Endometrial microvascular endothelial cells (primary cell): Measurements from ENCODE around the gene HIC1. TPM values are rescaled to one million over a fixed set of nuclear protein-coding genes. Genes with fewer than 3 reads are reported as not detected.

ENCODE experiments used
- in situ Hi-C: cut with HindIII; loops from 2 replicates; pipeline ENCODE4 v1.10.0; 2017; ENCODE audit warnings: low sequenced_read_pairs, low pct_unique_long_range_greater_than_20kb; ENCODE audit errors: inconsistent ontology term
- total RNA-seq: library from RNA; depleted of rRNA; stranded (reverse); fragments of >200 nt; gene quantifications from one replicate; pipeline ENCODE4 v1.2.3, GENCODE V29; 2015; ENCODE audit errors: inconsistent ontology term

Gene HIC1
- total RNA-seq, 1 donor from 2014 or later, result 27.2 TPM

GRCh38 chr17:2055292-2056205 is 646 bp downstream of the HIC1 start:
- in situ Hi-C loops, result no loop called here

DNA sequence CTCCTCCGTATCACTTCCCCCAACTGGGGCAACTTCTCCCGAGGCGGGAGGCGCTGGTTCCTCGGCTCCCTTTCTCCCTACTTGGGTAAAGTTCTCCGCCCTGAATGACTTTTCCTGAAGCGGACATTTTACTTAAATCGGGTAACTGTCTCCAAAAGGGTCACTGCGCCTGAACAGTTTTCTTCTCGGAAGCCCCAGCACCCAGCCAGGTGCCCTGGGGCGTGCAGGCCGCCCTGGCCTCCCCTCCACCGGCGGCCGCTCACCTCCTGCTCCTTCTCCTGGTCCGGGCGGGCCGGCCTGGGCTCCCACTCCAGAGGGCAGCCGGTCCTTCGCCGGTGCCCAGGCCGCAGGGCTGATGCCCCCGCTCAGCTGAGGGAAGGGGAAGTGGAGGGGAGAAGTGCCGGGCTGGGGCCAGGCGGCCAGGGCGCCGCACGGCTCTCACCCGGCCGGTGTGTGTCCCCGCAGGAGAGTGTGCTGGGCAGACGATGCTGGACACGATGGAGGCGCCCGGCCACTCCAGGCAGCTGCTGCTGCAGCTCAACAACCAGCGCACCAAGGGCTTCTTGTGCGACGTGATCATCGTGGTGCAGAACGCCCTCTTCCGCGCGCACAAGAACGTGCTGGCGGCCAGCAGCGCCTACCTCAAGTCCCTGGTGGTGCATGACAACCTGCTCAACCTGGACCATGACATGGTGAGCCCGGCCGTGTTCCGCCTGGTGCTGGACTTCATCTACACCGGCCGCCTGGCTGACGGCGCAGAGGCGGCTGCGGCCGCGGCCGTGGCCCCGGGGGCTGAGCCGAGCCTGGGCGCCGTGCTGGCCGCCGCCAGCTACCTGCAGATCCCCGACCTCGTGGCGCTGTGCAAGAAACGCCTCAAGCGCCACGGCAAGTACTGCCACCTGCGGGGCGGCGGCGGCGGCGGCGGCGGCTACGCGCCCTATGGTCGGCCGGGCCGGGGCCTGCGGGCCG is 1.6 kb downstream of the HIC1 start:
- in situ Hi-C loops, result no loop called here

DNA sequence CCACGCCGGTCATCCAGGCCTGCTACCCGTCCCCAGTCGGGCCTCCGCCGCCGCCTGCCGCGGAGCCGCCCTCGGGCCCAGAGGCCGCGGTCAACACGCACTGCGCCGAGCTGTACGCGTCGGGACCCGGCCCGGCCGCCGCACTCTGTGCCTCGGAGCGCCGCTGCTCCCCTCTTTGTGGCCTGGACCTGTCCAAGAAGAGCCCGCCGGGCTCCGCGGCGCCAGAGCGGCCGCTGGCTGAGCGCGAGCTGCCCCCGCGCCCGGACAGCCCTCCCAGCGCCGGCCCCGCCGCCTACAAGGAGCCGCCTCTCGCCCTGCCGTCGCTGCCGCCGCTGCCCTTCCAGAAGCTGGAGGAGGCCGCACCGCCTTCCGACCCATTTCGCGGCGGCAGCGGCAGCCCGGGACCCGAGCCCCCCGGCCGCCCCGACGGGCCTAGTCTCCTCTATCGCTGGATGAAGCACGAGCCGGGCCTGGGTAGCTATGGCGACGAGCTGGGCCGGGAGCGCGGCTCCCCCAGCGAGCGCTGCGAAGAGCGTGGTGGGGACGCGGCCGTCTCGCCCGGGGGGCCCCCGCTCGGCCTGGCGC is 2.4 kb downstream of the HIC1 start:
- in situ Hi-C loops, result no loop called here

DNA sequence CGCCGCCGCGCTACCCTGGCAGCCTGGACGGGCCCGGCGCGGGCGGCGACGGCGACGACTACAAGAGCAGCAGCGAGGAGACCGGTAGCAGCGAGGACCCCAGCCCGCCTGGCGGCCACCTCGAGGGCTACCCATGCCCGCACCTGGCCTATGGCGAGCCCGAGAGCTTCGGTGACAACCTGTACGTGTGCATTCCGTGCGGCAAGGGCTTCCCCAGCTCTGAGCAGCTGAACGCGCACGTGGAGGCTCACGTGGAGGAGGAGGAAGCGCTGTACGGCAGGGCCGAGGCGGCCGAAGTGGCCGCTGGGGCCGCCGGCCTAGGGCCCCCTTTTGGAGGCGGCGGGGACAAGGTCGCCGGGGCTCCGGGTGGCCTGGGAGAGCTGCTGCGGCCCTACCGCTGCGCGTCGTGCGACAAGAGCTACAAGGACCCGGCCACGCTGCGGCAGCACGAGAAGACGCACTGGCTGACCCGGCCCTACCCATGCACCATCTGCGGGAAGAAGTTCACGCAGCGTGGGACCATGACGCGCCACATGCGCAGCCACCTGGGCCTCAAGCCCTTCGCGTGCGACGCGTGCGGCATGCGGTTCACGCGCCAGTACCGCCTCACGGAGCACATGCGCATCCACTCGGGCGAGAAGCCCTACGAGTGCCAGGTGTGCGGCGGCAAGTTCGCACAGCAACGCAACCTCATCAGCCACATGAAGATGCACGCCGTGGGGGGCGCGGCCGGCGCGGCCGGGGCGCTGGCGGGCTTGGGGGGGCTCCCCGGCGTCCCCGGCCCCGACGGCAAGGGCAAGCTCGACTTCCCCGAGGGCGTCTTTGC is 3.1 kb downstream of the HIC1 start:
- in situ Hi-C loops, result no loop called here

GRCh38 chr17:2058586-2059546 is 4.0 kb downstream of the HIC1 start:
- in situ Hi-C loops, result no loop called here

- in situ Hi-C loops, result loop anchor here (10.0 kb wide), 1 partner anchor 115 kb away; no protein-coding TSS in a partner anchor
These were observed 4.9 kb downstream of the HIC1 start for GRCh38 chr17:2059547-2060384.

GRCh38 chr17:2060385-2060658 is 5.4 kb downstream of the HIC1 start:
- in situ Hi-C loops, result loop anchor here (10.0 kb wide), 1 partner anchor 114 kb away; no protein-coding TSS in a partner anchor

- in situ Hi-C loops, result loop anchor here (10.0 kb wide), 1 partner anchor 114 kb away; no protein-coding TSS in a partner anchor
These were observed 6.0 kb downstream of the HIC1 start for GRCh38 chr17:2060681-2061440.

- in situ Hi-C loops, result loop anchor here (10.0 kb wide), 1 partner anchor 113 kb away; no protein-coding TSS in a partner anchor
These were observed 6.6 kb downstream of the HIC1 start for GRCh38 chr17:2061441-2061958.

- in situ Hi-C loops, result loop anchor here (10.0 kb wide), 1 partner anchor 112 kb away; no protein-coding TSS in a partner anchor
These were observed 7.8 kb downstream of the HIC1 start for GRCh38 chr17:2062571-2063183.

- in situ Hi-C loops, result loop anchor here (10.0 kb wide), 1 partner anchor 111 kb away; no protein-coding TSS in a partner anchor
These were observed 8.6 kb downstream of the HIC1 start for GRCh38 chr17:2063261-2064146.

DNA sequence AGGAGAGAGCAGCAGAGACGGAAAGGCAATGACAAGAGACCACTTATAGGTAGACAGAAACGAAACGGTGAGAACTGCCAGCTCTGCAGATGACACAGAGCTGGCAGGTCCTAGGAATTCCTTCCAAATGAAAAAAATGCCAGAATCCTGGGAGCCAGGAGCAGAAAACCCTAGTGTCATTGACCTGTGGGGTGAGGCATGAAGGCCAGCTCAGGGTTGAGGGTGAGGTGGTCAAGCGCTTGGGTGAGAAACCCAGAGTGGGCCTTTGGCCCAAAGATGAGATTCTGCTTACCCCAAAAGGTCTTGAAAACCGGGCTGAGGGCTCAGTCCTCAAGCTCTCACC is 9.2 kb downstream of the HIC1 start:
- in situ Hi-C loops, result loop anchor here (10.0 kb wide), 1 partner anchor 111 kb away; no protein-coding TSS in a partner anchor

- in situ Hi-C loops, result loop anchor here (10.0 kb wide), 1 partner anchor 110 kb away; no protein-coding TSS in a partner anchor
These were observed 9.6 kb downstream of the HIC1 start for GRCh38 chr17:2064520-2064971.
